GM21423 (cell line): Measurements from ENCODE around the gene MYO7B.

Experiments used
- ATAC-seq: cut with Tn5 transposase; IDR thresholded peaks from one replicate; pipeline ENCODE4 v1.9.1; 2021; ENCODE audit warnings: mild to moderate bottlenecking, moderate library complexity; ENCODE audit not compliant: unreplicated experiment

MYO7B gene

GRCh38 chr2:127634626-127635379 is 99.3 kb downstream of the MYO7B start:
- no peak for ATAC-seq

GRCh38 chr2:127635380-127636237 is 100.1 kb downstream of the MYO7B start:
- ATAC-seq = no peak

GRCh38 chr2:127636248-127637235 is 101.1 kb downstream of the MYO7B start:
- ATAC-seq = no peak

- no peak for ATAC-seq
Measured at GRCh38 chr2:127637236-127637630, 101.8 kb downstream of the MYO7B start.

GRCh38 chr2:127637725-127638252 is 102.3 kb downstream of the MYO7B start:
- no peak for ATAC-seq

DNA sequence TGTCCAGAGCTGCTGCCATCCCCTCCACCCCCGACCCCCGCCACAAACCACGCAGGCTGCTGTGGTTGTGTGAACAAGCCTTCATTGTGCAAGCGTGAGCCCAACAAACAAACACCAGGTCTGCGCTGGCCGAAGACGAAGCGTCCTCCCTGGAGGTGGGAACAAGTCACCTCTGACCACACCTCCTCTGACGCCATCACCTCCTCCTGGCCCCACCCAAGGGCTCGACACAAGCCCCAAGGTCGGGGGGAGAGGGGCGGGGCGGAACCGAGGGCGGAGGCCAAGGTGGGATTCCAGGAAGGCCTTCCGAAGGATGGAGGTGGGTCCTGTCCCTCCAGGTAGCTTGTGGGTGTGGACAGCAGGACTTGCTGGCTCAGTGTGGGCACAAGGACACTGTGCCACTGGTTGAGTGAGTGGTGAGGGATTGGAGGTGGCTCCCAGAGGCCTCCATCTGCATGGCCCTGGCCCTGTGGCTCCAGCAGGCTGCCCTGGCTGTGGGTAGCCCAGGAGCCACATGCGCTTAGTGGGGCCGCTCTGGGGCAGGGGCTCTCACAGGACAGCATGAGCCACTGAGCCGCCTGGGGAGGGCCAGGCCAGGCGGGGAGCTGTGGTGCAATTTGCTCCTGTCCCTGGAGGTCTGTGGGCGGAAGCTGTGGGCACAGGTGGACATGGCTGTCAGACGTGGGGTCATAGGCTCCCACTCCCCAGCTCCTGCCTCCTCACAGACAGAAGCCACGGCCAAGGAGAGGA is 103.1 kb downstream of the MYO7B start:
- ATAC-seq = no peak

DNA sequence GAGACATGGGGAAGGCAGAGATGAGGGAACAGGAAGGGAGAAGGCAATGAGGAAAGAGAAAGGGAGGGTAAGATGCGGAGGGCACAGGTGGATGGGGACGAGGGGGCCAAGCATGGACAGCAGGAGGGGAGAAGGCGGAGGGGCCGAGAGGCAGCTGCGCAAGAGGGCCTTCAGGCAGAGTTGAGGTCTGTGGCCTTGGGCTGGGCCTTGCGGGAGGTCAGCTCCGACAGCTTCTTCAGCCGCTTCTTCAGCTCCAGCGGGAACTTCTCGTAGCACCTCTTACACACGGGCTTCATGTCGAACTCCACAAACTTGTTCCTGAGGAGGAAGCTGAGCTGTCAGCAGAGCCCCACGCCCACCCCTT is 103.6 kb downstream of the MYO7B start:
- ATAC-seq = no peak

DNA sequence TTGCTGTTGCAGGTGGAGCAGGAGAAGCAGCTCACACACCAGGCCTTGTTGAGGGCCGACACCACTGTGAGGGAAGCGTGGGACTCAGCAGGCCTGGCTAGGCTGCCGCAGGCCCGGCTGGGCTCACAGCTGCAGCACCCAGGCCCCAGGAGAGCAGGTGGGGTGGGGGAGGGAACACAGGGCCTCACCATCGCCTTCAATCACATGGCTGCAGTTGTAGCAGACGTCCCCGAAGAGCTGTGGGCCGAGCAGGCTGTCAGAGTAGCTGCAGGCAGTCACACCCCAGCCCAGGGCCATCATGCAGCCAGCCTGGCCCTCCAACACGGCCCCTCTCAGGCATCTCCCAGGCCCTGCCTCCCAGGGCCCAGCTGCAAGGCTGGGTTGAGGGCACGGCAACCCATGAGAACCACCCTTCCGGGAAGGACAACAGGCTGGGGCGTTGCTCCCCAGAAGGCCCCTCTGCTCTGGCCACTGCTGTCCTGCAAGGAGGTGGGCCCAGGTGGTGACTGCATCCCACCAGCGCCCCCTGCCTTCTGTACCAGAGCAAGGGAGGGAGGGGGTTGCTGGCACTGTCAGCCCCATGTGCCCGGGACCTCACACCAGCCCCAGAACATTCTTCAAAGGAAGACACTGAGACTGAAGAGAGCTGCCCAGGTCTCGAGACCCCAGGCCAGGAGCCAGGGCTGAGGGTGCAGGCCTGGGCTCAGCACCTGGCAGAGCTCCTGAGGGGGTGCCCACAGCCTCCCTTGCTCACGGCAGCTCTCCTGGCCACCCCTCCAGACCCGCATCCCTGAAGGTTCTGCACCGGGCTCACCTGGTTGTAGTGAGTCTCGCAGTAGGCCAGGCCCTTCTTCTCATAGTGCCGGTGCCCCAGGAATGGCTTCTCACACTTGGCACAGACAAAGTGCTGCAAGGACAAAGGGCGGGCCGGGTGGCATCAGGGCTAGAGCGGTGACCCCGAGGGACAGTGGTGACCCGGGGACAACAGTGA is 104.9 kb downstream of the MYO7B start:
- ATAC-seq = peak; percentile 41

- ATAC-seq = no peak
Measured at GRCh38 chr2:127641133-127641532, 105.7 kb downstream of the MYO7B start.

- ATAC-seq = no peak
Measured at GRCh38 chr2:127641846-127642507, 106.5 kb downstream of the MYO7B start.

- ATAC-seq = no peak
Measured at GRCh38 chr2:127642706-127643438, 107.4 kb downstream of the MYO7B start.

DNA sequence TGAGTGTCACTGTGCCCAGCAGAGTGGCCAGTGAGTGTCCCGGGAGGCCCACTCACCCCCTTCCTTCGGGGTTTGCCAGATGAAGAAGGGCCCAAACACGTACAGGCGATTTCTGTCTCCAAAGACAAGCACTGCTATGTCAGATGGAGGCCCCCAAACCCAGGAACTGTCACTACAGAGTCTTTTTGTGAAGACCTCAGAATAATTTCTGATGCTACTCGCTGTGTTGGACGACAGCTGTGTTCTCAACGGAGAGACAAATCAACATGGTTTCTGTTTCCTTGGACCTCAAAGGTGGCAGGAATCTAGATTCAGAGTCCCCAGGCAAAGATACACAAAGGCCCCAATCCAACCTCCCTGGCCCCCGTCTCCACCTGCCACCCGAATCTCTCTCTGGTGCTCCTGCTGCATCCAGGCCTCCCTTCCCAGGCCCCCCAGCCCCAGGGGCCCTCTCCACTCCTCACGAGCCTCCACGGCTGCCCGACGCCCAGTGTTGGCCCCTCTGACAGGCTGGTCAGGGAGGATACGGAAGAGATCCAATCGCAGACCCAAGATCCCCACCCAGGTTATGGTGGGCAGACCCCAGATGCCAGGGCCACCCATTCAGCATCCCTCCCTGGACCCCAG is 108.1 kb downstream of the MYO7B start:
- ATAC-seq = no peak

DNA sequence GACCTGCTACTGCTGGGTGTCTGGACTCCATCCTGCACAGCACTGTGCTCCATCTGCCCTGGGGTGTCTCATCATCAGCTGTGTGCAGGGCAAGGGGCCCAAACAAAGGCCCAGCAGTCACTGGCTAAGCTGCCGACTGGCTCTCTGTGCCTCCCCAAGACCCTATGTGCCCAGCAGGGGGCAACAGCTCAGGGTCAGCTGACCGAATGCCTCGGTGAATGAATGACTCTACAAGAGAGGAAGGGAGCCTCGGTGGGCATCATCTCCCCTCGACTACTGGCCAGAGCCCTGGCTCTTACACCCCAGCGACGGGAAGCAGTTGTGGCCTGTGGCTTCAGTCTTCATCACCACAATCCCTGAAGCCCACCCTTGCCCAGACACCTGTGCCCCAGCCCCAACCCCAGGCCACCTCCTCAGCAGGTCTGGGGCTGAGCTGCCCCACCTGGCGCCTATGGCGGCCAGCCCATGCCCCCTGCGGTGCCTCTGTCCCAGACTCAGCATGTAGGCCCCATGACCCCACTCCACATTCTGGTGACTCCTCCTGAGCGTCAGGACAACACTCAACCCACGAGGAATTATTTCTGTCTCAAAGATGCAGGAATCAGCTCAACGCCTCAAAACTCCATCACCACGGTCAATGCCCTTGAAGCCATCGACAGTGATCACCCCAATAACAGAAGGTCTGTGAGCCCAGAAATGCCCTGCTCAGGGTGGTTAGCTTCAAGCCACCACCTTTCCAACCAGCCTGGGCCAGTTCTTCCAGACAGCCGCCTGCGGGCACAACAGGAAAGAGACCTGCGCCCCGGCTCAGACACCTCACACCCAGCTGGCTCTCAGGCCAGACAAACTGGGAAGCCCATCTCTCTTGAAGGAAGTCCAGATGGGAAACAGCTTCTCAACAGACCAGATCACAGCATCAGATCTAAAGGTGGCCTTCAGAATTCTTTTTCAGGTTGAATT is 108.9 kb downstream of the MYO7B start:
- ATAC-seq = no peak

DNA sequence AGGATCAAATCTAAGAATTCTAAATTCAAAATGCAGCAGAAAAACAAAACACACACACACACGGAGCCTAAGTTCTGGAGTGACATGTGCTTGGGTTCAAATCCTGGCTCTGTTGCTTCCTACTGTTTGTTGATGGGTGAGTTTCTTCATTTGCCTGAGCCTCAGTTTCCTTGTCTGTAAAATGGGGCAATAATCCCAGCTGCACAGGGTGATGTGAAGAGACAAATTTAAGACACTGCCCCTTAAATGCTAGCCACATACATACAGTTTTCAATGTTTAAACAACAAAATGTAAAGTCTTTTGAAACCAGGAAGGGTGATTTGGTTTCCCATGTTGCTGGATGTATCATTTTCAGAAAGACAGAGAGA is 109.5 kb downstream of the MYO7B start:
- no peak for ATAC-seq

DNA sequence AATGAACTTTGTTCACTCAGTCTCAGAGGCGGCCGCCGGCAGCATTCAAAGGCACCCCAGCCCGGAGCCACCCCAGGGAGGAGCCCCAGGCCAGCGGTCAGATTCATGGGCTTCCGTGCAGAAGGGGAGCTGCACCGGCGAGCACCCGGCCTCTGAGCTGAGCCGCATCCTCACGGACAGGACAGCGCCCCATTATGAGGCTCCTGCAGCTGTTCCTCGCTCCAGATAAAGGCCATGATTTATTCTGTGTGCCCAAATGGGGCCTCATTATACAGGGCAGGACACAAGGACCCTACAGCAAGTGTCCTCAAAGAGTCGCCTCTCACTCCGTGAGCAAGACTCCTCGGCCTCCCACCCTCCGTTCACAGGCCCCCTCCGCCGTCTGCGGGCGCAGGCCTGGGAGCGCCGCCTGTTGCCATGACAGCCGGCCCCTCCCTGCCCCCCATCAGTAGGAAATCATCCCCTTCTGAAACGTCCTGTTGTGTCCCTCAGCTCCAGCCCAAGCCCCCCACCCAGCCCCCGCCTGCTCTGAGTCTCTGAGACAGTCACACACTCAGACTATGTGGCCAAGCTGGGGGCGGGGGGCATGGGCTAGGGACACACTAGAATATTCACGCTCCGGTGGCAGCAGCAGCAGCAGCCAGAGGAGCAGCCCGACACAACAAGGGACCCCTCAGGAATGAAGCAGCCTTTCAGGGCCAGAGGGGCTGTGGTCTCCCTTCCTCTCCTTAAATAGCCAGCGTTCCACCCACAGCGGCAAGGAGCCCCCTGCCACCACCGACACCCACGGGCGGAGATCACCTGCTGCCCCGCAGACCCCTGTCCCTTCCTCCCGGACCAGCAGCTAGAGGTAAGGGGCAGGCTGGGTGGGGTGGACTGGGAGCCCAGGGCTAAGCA is 110.2 kb downstream of the MYO7B start, which contains the start of gene GPR17:
Gene GPR17 (plus strand): TSS at position 759 of the 897 bp plus-strand sequence. CDS start 4,583 bp downstream, outside the sequence.
- no peak for ATAC-seq
